RWPE2 (cell line): ENCODE measurements around the gene HAL.

Source experiments
- ATAC-seq: fragments of 200-7000 bp; cut with Tn5 transposase; 3 replicates; pipeline ENCODE4 v1.9.1; 2021; ENCODE audit warnings: low read depth
- DNase-seq: peaks from one replicate; pipeline ENCODE4 v3.0.0-alpha.2; 2020; ENCODE audit warnings: low spot score
- H3K27ac ChIP-seq: fragments of 450-650 bp; 2 replicates; pipeline ENCODE4 v1.5.1; 2017; ENCODE audit warnings: mild to moderate bottlenecking; ENCODE audit not compliant: poor library complexity, severe bottlenecking
- H3K27me3 ChIP-seq: fragments of 250-450 bp; sonication (Bioruptor Pico); 2 replicates; pipeline ENCODE4 v1.5.1; 2021; ENCODE audit warnings: mild to moderate bottlenecking, moderate library complexity; ENCODE audit not compliant: insufficient read depth, poor library complexity, severe bottlenecking
- H3K36me3 ChIP-seq: fragments of 250-450 bp; sonication (Bioruptor Pico); 2 replicates; pipeline ENCODE4 v1.5.1; 2020; ENCODE audit warnings: low read depth, mild to moderate bottlenecking, moderate library complexity
- H3K4me1 ChIP-seq: fragments of 250-450 bp; sonication (Bioruptor Pico); 2 replicates; pipeline ENCODE4 v1.5.1; 2021; ENCODE audit warnings: mild to moderate bottlenecking, moderate library complexity; ENCODE audit not compliant: insufficient read depth, poor library complexity, severe bottlenecking
- H3K4me3 ChIP-seq: fragments of 250-450 bp; sonication (Bioruptor Pico); 2 replicates; pipeline ENCODE4 v1.5.1; 2021; ENCODE audit warnings: mild to moderate bottlenecking, moderate library complexity; ENCODE audit not compliant: severe bottlenecking
- H3K9me3 ChIP-seq: fragments of 250-450 bp; sonication (Bioruptor Pico); 2 replicates; pipeline ENCODE4 v1.5.1; 2021; ENCODE audit warnings: mild to moderate bottlenecking, moderate library complexity; ENCODE audit not compliant: severe bottlenecking
- TF ChIP-seq, protein P1 (sequence below): fragments of 450-650 bp; IDR thresholded peaks from one replicate; pipeline ENCODE4 v1.5.1; 2017; ENCODE audit warnings: mild to moderate bottlenecking, moderate library complexity; ENCODE audit not compliant: poor library complexity, severe bottlenecking

HAL gene

DNA sequence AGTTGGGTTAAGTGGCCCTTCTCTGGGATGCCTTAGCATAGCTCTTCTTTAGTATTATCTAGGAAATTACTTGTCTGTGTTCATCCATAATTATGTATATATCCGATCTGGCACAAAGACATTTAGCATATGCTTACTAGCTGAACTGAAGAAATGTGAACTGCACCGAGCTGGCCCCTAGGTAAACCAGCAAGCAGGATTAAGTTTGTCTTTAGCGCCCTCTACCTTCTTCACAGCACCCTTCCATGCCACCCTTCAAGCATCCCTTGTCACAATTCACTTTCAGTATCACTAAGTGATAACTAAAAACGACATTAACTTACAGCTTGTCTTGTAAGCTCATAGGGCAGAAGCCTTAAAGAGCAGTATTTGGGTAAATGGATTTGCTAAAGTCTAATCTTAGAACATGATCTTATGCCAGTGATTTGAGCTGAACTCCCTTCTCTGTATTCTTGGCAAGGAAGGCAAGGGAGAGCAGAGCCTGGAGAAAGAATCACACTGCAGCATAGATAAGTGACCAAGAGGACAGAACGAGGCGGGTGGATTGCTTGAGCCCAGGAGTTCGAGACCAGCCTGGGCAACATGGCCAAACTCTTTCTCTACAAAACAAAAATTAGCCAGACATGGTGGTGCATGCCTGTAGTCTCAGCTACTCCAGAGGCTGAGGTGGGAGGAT lies 2.6 kb upstream of the HAL start:
- no peak overlapping the region for H3K4me3 ChIP-seq
- no peak for DNase-seq
- TF ChIP-seq, protein P1, sequence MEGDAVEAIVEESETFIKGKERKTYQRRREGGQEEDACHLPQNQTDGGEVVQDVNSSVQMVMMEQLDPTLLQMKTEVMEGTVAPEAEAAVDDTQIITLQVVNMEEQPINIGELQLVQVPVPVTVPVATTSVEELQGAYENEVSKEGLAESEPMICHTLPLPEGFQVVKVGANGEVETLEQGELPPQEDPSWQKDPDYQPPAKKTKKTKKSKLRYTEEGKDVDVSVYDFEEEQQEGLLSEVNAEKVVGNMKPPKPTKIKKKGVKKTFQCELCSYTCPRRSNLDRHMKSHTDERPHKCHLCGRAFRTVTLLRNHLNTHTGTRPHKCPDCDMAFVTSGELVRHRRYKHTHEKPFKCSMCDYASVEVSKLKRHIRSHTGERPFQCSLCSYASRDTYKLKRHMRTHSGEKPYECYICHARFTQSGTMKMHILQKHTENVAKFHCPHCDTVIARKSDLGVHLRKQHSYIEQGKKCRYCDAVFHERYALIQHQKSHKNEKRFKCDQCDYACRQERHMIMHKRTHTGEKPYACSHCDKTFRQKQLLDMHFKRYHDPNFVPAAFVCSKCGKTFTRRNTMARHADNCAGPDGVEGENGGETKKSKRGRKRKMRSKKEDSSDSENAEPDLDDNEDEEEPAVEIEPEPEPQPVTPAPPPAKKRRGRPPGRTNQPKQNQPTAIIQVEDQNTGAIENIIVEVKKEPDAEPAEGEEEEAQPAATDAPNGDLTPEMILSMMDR, result peak; percentile 51
- peaks cover 32% of the 10 kb centered on the region for H3K36me3 ChIP-seq
- ATAC-seq, result peak; percentile 64; the same call in 2 of the 3 replicates
- H3K27ac ChIP-seq, result no peak overlapping the region
- H3K4me1 ChIP-seq, result no peaks in the 10 kb centered on the region
- no peaks in the 10 kb centered on the region for H3K27me3 ChIP-seq
- H3K9me3 ChIP-seq, result no peaks in the 10 kb centered on the region

DNA sequence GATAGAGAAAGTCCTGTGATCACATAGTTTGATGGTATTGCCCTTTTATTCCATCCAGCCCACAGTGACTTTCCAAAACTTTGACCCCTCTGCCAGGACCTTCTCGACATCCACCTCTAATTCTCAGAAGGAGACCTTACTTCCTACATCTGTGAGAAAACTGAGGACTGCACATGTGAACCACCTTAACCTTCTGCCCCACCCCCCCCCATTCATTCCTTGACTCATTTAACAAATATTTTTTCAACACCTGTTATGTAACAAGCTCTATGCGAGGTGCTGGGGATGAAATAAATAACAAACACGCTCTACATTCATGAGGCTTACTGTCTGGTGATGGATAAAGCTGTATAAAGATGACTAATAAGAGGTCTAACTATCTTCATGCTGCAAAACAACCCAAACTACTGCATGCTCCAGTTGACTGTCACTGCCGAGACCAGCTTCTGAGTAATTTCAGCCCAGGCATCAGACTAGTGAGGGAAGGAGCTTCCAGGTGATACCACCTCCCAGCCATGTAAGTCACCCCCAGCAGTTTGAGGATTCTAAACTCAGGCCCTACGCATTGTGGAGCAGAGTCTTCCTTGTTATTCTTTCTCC lies 1.9 kb upstream of the HAL start:
- ATAC-seq, result peak; percentile 31; the same call in 1 of the 3 replicates
- H3K36me3 ChIP-seq, result peaks cover 25% of the 10 kb centered on the region

DNA sequence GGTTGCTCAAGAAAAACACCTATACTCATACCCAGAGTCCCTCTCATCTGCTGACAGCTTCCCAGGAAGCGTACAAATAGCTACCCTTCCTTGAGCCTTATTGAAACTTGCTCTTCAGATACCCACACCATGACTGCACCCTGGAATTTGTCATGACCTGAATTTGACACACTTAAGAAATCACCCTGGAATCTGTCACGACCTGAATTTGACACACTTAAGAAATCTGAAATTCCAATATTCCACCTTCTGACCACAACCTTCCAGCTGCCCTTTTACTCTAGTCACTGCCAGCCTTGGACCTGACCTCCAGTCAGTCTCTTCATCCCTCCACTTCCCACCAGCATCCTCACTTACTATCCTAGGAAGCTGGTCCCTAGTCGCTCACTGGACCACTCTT lies 1.1 kb upstream of the HAL start:
- DNase-seq (no peak), ATAC-seq (peak; percentile 19; the same call in 1 of the 3 replicates)
- TF ChIP-seq, protein P1, result no peak
- Histone ChIP-seq H3K4me3 (no peak overlapping the region), H3K27ac (no peak overlapping the region), H3K9me3 (no peaks in the 10 kb centered on the region), H3K4me1 (no peaks in the 10 kb centered on the region), H3K27me3 (no peaks in the 10 kb centered on the region), H3K36me3 (peaks cover 17% of the 10 kb centered on the region)

More for the DNA sequence above, 1.9 kb upstream of the HAL start:
- H3K27me3 ChIP-seq, result no peaks in the 10 kb centered on the region
- no peak for DNase-seq
- H3K9me3 ChIP-seq, result no peaks in the 10 kb centered on the region
- H3K27ac ChIP-seq, result no peak overlapping the region
- no peak overlapping the region for H3K4me3 ChIP-seq
- TF ChIP-seq, protein P1, result no peak
- H3K4me1 ChIP-seq, result no peaks in the 10 kb centered on the region

DNA sequence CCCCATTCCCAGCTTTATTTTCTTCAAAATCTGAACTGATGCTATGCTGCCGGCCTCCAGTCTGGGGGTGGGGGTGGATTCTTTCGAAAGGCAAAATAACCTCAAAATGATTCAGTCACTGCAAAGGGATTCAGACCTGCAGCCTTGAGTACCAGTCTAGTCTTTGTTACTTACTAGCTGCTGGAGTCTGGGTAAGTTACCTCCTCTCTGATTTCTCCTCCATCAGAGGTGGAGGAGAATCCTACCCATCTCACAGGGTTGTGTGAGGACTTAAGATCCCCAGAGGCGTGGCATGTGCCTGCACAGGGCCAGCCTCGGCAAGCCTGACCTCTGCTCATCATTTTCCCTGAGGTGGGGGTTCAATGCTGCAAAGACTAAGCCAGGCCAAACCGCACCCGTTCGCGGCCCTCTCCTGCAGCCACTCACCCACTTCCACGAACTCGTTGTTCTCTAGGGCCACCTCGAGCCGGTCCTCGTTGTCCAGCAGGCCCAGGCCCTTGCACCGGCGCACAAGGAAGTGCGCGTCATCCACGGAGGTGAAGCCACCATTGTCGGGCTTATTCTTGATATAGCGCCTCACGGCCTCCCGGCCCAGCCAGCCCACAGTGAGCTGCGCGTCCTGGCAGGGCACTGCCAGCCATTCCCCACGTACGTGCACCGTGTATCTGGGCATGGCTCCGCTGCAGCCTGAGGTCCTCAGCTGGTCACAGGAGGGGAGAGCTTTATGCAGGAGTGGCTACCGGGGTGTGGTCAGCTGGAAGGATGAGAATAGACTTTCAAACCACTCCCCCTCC lies 709 bp downstream of the HAL start:
- ATAC-seq, result no peak

More for the DNA sequence above, 709 bp downstream of the HAL start:
- Histone ChIP-seq H3K36me3 (0 out of 2 replicates have a peak, but pooled peaks cover 1% of the 10 kb centered on the region), H3K4me3 (no peak overlapping the region), H3K4me1 (no peaks in the 10 kb centered on the region), H3K9me3 (no peaks in the 10 kb centered on the region), H3K27me3 (no peaks in the 10 kb centered on the region), H3K27ac (no peak overlapping the region)
- TF ChIP-seq, protein P1, result no peak
- no peak for DNase-seq
